ENCODE measurements around the gene DNAJB9. TPM values are rescaled to one million over a fixed set of nuclear protein-coding genes. Genes with fewer than 3 reads are reported as not detected.
"Not testable (repeated sequence)": the region's sequence is repeated elsewhere in the genome, so short reads cannot be mapped to it uniquely, and the experiment has no call there.

Gene DNAJB9
- polyA plus RNA-seq (ENCODE audit: insufficient read length): 13.6 TPM

DNA sequence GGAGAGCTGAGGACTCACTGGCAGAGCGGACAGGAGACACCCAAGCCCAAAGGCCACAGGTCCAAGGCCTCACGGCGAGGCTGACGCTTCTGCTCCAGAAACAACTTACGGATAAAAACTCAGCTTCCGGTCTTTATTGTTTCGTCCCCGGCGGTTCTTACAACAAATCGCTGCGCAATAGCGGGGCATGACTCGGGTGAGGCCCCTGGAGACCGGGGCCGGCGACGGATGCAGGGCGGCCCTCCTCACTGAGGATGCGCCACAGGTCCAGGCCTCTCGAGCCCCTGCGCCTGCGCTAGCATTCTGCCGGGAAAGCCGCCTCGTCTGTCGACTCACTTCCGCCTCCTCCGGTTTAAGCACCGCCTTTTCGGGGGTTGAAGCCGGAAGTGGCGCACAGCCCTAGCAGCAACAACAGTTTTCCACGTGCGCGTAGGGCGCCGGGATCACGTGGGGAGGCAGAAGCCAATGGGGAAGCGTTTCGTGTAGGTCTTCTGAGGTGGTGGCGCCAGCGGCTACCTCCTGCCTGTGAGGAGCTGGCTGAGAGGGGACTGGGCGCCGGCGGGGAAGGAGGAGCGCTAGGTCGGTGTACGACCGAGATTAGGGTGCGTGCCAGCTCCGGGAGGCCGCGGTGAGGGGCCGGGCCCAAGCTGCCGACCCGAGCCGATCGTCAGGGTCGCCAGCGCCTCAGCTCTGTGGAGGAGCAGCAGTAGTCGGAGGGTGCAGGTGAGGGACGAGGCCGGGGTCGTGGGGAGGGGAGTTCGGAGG is at the start of gene DNAJB9, which contains the start of gene THAP5:
DNAJB9 (plus strand) TSS at position 494 of the 765 bp plus-strand sequence. CDS start 1,853 bp downstream, outside the sequence.
THAP5 (minus strand) TSS at position 326 of the 765 bp plus-strand sequence; CDS start at position 189, 137 bp downstream.
- DNase-seq: peak; percentile 99

GRCh38 chr7:108522780-108523179 is 46.9 kb upstream of the DNAJB9 start:
- DNase-seq: no peak

DNA sequence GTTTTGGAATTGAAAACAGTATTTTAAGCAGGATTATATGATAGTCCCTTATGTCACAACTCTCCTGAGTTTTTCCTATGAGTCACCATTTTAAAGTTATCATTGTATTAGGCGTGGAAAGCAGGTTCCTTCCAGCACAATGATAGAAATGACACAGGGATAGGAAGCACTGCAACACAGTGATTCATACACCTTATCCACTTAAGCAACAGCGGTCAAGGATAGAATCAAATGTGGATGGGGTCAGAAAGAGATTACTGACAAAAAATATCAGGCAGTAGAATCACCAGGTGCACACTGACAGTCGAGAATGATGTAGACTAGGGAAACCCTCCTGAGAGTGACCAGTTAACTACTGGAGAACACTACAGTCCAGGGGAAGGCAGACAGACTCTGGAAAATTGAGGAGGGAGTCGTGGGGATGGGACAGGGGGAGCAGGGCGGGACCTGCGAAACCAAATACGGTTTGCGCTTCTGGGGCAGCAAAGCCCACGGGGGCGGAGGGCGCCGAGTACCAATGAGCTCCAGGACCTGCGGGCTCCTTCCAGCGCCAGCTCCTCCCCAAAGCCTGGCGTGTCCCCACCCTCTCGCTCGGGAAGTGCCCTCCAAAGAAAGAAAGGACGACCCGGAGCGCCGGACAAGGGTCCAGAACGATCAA is 44.2 kb upstream of the DNAJB9 start:
- peak; percentile 85 for DNase-seq

DNA sequence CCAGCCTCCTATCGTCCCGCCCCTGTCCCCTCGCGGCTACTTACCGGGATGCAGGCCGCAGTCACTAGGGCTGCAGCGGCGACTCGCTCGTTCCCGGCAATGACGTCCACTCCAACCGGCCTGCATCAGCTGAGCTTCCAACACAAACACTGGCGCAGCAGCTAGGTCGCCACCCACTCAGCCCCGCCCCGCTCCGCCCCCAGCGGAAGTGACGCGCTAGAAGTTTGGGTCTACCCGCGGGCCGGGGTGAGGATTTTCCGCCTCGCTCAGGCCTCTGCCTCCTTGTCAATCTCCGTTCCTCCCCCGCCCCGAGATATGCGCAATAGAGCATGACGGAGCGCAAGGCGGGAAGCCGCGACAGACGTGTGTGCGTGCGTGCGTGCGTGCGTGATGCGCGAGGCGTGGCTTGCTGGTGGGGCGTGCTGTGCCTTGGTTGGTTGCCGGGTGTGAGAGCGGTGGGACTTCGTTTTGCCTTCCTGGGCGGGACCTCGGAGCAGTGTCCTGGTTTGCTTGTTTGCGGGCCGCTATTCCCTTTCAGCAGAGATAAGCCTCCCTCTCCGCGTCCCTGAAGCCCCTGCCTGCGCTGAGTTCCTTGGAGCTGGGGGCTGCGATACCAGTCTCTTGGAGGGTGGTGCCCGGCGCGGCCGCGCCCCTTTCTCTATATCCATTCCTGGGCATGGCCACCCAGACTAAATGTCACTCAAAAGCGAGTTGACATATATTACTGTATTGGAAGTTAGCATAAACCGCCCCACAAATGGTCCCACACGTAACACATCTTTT is 43.5 kb upstream of the DNAJB9 start, which contains the start of gene PNPLA8:
PNPLA8 (minus strand) TSS at position 151 of the 783 bp plus-strand sequence. CDS start 10,644 bp downstream, outside the sequence.
- DNase-seq: peak; percentile 100

- DNase-seq: no peak
Measured at GRCh38 chr7:108526768-108527017, 43.0 kb upstream of the DNAJB9 start.

- DNase-seq: no peak
Measured at GRCh38 chr7:108528183-108528712, 41.4 kb upstream of the DNAJB9 start.

DNA sequence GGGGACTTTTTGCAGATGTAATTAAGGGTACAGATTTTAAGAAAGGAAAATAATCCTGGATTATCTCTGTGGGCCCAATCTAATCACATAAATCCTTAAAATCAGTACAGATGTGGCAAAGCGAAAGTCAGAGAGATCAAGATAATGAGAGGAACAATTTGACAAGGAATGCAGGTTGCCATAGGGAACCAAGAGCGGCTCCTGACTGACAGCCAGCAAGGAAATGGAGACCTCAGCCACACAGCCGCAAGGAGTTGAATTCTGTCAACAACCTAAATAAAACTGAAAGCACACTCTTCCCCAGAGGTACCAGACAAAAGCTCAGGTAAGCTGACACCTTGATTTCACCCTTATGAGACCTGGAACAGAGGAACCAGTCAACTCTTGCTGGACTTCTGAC is 40.3 kb upstream of the DNAJB9 start:
- DNase-seq: no peak

DNA sequence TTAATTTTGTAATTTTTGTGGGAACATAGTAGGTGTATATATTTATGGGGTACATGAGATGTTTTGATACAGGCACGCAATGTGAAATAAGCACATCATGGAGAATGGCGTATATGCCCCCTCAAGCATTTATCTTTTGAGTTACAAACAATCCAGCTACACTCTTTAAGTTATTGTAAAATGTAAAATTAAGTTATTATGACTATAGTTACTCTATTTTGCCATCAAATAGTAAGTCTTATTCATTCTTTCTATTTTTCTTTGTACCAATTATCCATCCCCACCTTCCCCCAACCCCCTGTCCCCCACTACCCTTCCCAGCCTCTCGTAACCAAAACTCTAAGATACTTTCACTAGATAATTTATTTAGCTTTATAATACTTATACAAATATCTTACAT is 36.0 kb upstream of the DNAJB9 start:
- DNase-seq: no peak

- no peak for DNase-seq
Measured at GRCh38 chr7:108535257-108535656, 34.4 kb upstream of the DNAJB9 start.

GRCh38 chr7:108535744-108536143 is 33.9 kb upstream of the DNAJB9 start:
- DNase-seq: no peak

- DNase-seq: no peak
Measured at GRCh38 chr7:108537229-108537628, 32.4 kb upstream of the DNAJB9 start.

DNA sequence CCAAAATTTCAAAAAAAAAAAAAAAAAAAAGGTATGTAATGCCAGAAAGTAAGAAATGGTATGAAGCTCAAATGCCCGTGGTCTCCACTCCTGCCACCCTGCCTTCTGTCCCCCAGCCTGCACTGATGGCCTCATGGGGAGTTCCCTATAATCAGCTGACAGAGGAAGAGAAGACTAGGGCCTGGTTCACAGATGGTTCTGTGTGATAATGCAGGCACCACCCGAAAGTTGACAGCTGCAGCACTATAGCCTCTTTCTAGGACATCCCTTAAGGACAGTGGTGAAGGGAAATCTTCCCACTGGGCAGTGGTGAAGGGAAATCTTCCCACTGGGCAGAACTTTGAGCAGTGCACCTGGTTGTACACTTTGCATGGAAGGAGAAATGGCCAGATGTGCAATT is 31.4 kb upstream of the DNAJB9 start:
- not testable (repeated sequence) for DNase-seq

- DNase-seq: not testable (repeated sequence)
Measured at GRCh38 chr7:108538685-108539084, 31.0 kb upstream of the DNAJB9 start.

- DNase-seq: no peak
Measured at GRCh38 chr7:108541478-108541877, 28.2 kb upstream of the DNAJB9 start.

- not testable (repeated sequence) for DNase-seq
Measured at GRCh38 chr7:108548141-108548896, 21.4 kb upstream of the DNAJB9 start.

- not testable (repeated sequence) for DNase-seq
Measured at GRCh38 chr7:108556665-108557064, 13.0 kb upstream of the DNAJB9 start.

GRCh38 chr7:108557191-108557590 is 12.5 kb upstream of the DNAJB9 start:
- DNase-seq: no peak

- DNase-seq: no peak
Measured at GRCh38 chr7:108557617-108558016, 12.1 kb upstream of the DNAJB9 start.

- no peak for DNase-seq
Measured at GRCh38 chr7:108559253-108559652, 10.4 kb upstream of the DNAJB9 start.

- no peak for DNase-seq
Measured at GRCh38 chr7:108561047-108561619, 8.5 kb upstream of the DNAJB9 start.

DNA sequence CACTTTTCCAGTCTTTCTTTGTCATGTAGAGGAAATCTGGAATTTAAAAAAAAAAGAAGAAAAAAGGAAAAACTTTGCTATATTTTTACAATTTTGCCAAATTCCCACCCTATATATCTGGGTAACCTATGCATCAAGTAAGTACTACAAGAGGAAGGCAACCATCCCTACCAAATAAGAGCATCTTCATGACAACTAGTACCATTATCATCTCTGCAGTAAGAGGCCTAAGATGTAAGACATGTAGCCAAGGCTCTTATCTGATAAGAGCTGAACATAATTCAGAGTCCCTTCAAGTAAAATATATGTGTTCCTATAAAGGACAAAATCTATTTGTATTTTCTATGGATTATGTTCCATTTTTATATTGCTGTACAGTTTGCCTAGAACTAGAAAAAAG is 3.7 kb upstream of the DNAJB9 start:
- DNase-seq: no peak
